Activated T-helper 1 cell treated with anti-CD3 and anti-CD28 coated beads, Interleukin-12 subunit alpha, Interleukin-12 subunit beta, Interleukin-2, Interleukin-4 antibody, amounts not matched to agents 30 ng/mL and 10 ng/mL and 1 ng/mL, durations not matched to agents 14 hours and 24 hours and 36 hours (primary cell): ENCODE measurements around the gene LIAS. TPM values are rescaled to one million over a fixed set of nuclear protein-coding genes. Genes with fewer than 3 reads are reported as not detected.

Experiments
- DNase-seq: peaks from one replicate; pipeline ENCODE4 v3.0.0; 2021; ENCODE audit warnings: low spot score
- H3K27ac Mint-ChIP-seq: one replicate; pipeline ENCODE4 v1.8.0; 2021; ENCODE audit warnings: mild to moderate bottlenecking, mixed read lengths
- H3K27me3 Mint-ChIP-seq: one replicate; pipeline ENCODE4 v1.8.0; 2022; ENCODE audit warnings: mild to moderate bottlenecking, moderate library complexity, mixed read lengths; ENCODE audit not compliant: insufficient read depth
- H3K36me3 Mint-ChIP-seq: one replicate; pipeline ENCODE4 v1.8.0; 2021; ENCODE audit warnings: low read depth, mixed read lengths
- H3K4me1 Mint-ChIP-seq: one replicate; pipeline ENCODE4 v1.8.0; 2021; ENCODE audit warnings: low read depth, mixed read lengths
- H3K4me3 Mint-ChIP-seq: one replicate; pipeline ENCODE4 v1.8.0; 2021; ENCODE audit warnings: mild to moderate bottlenecking, moderate library complexity, mixed read lengths
- H3K9me3 Mint-ChIP-seq: one replicate; pipeline ENCODE4 v1.8.0; 2021; ENCODE audit warnings: mixed read lengths
- intact Hi-C: fragments of 100-400 bp; cut with micrococcal nuclease; formaldehyde crosslinking; loops from one replicate; pipeline ENCODE4 v1.15.1; 2024
- total RNA-seq: library from RNA; stranded (reverse); gene quantifications from 2 replicates; pipeline ENCODE4 v1.2.3, GENCODE V29; 2022

The LIAS gene
- total RNA-seq, 1 donor from 2014 or later: 28.6 TPM

GRCh38 chr4:39464886-39465501 lies 6.1 kb downstream of the LIAS start:
- H3K27ac Mint-ChIP-seq: no peak overlapping the region
- no peak overlapping the region for H3K4me3 Mint-ChIP-seq
- no peaks in the 10 kb centered on the region for H3K27me3 Mint-ChIP-seq
- DNase-seq: no peak
- H3K9me3 Mint-ChIP-seq: no peaks in the 10 kb centered on the region
- H3K36me3 Mint-ChIP-seq: peaks cover 12% of the 10 kb centered on the region
- peaks cover 21% of the 10 kb centered on the region for H3K4me1 Mint-ChIP-seq
- intact Hi-C loops: loop anchor here (10.0 kb wide), 1 partner anchor 1270 kb away; no protein-coding TSS in a partner anchor

GRCh38 chr4:39466747-39467146 lies 7.9 kb downstream of the LIAS start:
- no peak overlapping the region for H3K4me3 Mint-ChIP-seq
- no peaks in the 10 kb centered on the region for H3K9me3 Mint-ChIP-seq
- no peak overlapping the region for H3K27ac Mint-ChIP-seq
- no peaks in the 10 kb centered on the region for H3K27me3 Mint-ChIP-seq
- peaks cover 12% of the 10 kb centered on the region for H3K36me3 Mint-ChIP-seq
- no peak for DNase-seq
- intact Hi-C loops: loop anchor here (10.0 kb wide), 1 partner anchor 1268 kb away; no protein-coding TSS in a partner anchor
- H3K4me1 Mint-ChIP-seq: peaks cover 8% of the 10 kb centered on the region

- peaks cover 12% of the 10 kb centered on the region for H3K36me3 Mint-ChIP-seq
- H3K4me1 Mint-ChIP-seq: peaks cover 8% of the 10 kb centered on the region
- intact Hi-C loops: loop anchor here (10.0 kb wide), 1 partner anchor 1267 kb away; no protein-coding TSS in a partner anchor
These were observed 8.6 kb downstream of the LIAS start for GRCh38 chr4:39467464-39467863.

GRCh38 chr4:39469429-39470077 lies 10.7 kb downstream of the LIAS start:
- H3K27me3 Mint-ChIP-seq: no peaks in the 10 kb centered on the region
- intact Hi-C loops: loop anchor here (1.0 to 10.0 kb wide), 5 partner anchors 57 to 1265 kb away; partner anchors contain the start of genes PDS5A, SMIM14 and UGDH
- H3K9me3 Mint-ChIP-seq: no peaks in the 10 kb centered on the region
- H3K4me3 Mint-ChIP-seq: no peak overlapping the region
- peaks cover 8% of the 10 kb centered on the region for H3K4me1 Mint-ChIP-seq
- DNase-seq: no peak
- H3K36me3 Mint-ChIP-seq: peaks cover 13% of the 10 kb centered on the region
- no peak overlapping the region for H3K27ac Mint-ChIP-seq

More at GRCh38 chr4:39467464-39467863, 8.6 kb downstream of the LIAS start:
- Mint-ChIP-seq H3K27ac (no peak overlapping the region), H3K9me3 (no peaks in the 10 kb centered on the region), H3K27me3 (no peaks in the 10 kb centered on the region), H3K4me3 (no peak overlapping the region)
- no peak for DNase-seq

GRCh38 chr4:39470402-39470801 lies 11.5 kb downstream of the LIAS start:
- peaks cover 8% of the 10 kb centered on the region for H3K4me1 Mint-ChIP-seq
- intact Hi-C loops: no loop called here

GRCh38 chr4:39472396-39472795 lies 13.5 kb downstream of the LIAS start:
- H3K27me3 Mint-ChIP-seq: no peaks in the 10 kb centered on the region
- no peak for DNase-seq
- H3K4me3 Mint-ChIP-seq: no peak overlapping the region
- no peaks in the 10 kb centered on the region for H3K9me3 Mint-ChIP-seq
- peaks cover 8% of the 10 kb centered on the region for H3K4me1 Mint-ChIP-seq
- intact Hi-C loops: no loop called here
- no peak overlapping the region for H3K27ac Mint-ChIP-seq
- H3K36me3 Mint-ChIP-seq: peaks cover 5% of the 10 kb centered on the region

More at GRCh38 chr4:39470402-39470801, 11.5 kb downstream of the LIAS start:
- H3K27ac Mint-ChIP-seq: no peak overlapping the region
- DNase-seq: no peak
- no peaks in the 10 kb centered on the region for H3K9me3 Mint-ChIP-seq
- H3K4me3 Mint-ChIP-seq: no peak overlapping the region
- no peaks in the 10 kb centered on the region for H3K27me3 Mint-ChIP-seq
- H3K36me3 Mint-ChIP-seq: peaks cover 8% of the 10 kb centered on the region

- H3K36me3 Mint-ChIP-seq: peaks cover 5% of the 10 kb centered on the region
- DNase-seq: no peak
- no peak overlapping the region for H3K4me3 Mint-ChIP-seq
- no peaks in the 10 kb centered on the region for H3K4me1 Mint-ChIP-seq
- H3K27me3 Mint-ChIP-seq: no peaks in the 10 kb centered on the region
- intact Hi-C loops: no loop called here
- H3K9me3 Mint-ChIP-seq: no peaks in the 10 kb centered on the region
- no peak overlapping the region for H3K27ac Mint-ChIP-seq
These were observed 17.5 kb downstream of the LIAS start for GRCh38 chr4:39476187-39476895.

GRCh38 chr4:39480251-39480650 lies 21.4 kb downstream of the LIAS start:
- Mint-ChIP-seq H3K36me3 (no peaks in the 10 kb centered on the region), H3K27me3 (no peaks in the 10 kb centered on the region), H3K9me3 (peaks cover 6% of the 10 kb centered on the region), H3K4me1 (no peaks in the 10 kb centered on the region), H3K27ac (peak overlapping the region; percentile 48), H3K4me3 (no peak overlapping the region)
- no peak for DNase-seq
- intact Hi-C loops: no loop called here

GRCh38 chr4:39480902-39481695 lies 22.2 kb downstream of the LIAS start:
- Mint-ChIP-seq H3K4me3 (no peak overlapping the region), H3K4me1 (no peaks in the 10 kb centered on the region), H3K36me3 (no peaks in the 10 kb centered on the region), H3K27me3 (no peaks in the 10 kb centered on the region), H3K27ac (no peak overlapping the region), H3K9me3 (peaks cover 6% of the 10 kb centered on the region)
- DNase-seq: no peak
- intact Hi-C loops: no loop called here

GRCh38 chr4:39484582-39485272 lies 25.9 kb downstream of the LIAS start:
- Mint-ChIP-seq H3K27ac (no peak overlapping the region), H3K27me3 (no peaks in the 10 kb centered on the region), H3K4me3 (no peak overlapping the region), H3K36me3 (no peaks in the 10 kb centered on the region), H3K9me3 (peaks cover 6% of the 10 kb centered on the region), H3K4me1 (no peaks in the 10 kb centered on the region)
- no peak for DNase-seq
- intact Hi-C loops: no loop called here

GRCh38 chr4:39486221-39486804 lies 27.5 kb downstream of the LIAS start:
- H3K27ac Mint-ChIP-seq: no peak overlapping the region
- H3K27me3 Mint-ChIP-seq: no peaks in the 10 kb centered on the region
- H3K4me1 Mint-ChIP-seq: no peaks in the 10 kb centered on the region
- no peak overlapping the region for H3K4me3 Mint-ChIP-seq
- intact Hi-C loops: no loop called here
- no peaks in the 10 kb centered on the region for H3K36me3 Mint-ChIP-seq
- peaks cover 6% of the 10 kb centered on the region for H3K9me3 Mint-ChIP-seq
- DNase-seq: no peak

GRCh38 chr4:39490322-39490721 lies 31.5 kb downstream of the LIAS start:
- intact Hi-C loops: no loop called here
- no peaks in the 10 kb centered on the region for H3K9me3 Mint-ChIP-seq
- H3K27ac Mint-ChIP-seq: no peak overlapping the region
- DNase-seq: no peak
- no peak overlapping the region for H3K4me3 Mint-ChIP-seq
- H3K36me3 Mint-ChIP-seq: no peaks in the 10 kb centered on the region
- H3K27me3 Mint-ChIP-seq: no peaks in the 10 kb centered on the region
- no peaks in the 10 kb centered on the region for H3K4me1 Mint-ChIP-seq
